22Rv1 (cell line): ENCODE results near the gene KIAA0825.

ENCODE experiments used
- ZFX ChIP-seq: fragments of 450-650 bp; IDR thresholded peaks from 2 replicates; pipeline ENCODE4 v1.6.1; 2017; ENCODE audit warnings: antibody characterized with exemption, borderline replicate concordance
- TF ChIP-seq, protein P1 (sequence below): fragments of 450-650 bp; IDR thresholded peaks from 2 replicates; pipeline ENCODE4 v1.5.1; 2017; ENCODE audit warnings: mild to moderate bottlenecking

DNA sequence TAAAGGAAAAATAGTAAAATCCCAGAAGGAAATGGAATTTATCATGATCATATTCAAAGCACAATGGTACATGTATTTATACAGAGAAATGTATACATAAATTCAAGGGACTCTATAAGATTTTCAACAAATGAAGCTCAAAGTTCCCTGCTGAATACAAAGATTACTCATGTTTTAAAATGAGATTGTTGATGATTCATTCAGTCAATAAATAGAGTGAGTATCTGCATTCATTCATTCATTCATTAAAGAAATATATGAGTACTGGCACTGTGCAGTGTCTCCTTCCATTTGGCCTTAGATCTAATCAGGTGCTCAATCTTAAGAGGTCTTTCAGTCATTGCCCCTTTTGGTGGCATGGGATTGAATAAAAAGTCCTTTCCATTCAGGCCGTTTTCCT is 310.0 kb downstream of the KIAA0825 start:
- TF ChIP-seq, protein P1, sequence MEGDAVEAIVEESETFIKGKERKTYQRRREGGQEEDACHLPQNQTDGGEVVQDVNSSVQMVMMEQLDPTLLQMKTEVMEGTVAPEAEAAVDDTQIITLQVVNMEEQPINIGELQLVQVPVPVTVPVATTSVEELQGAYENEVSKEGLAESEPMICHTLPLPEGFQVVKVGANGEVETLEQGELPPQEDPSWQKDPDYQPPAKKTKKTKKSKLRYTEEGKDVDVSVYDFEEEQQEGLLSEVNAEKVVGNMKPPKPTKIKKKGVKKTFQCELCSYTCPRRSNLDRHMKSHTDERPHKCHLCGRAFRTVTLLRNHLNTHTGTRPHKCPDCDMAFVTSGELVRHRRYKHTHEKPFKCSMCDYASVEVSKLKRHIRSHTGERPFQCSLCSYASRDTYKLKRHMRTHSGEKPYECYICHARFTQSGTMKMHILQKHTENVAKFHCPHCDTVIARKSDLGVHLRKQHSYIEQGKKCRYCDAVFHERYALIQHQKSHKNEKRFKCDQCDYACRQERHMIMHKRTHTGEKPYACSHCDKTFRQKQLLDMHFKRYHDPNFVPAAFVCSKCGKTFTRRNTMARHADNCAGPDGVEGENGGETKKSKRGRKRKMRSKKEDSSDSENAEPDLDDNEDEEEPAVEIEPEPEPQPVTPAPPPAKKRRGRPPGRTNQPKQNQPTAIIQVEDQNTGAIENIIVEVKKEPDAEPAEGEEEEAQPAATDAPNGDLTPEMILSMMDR: no peak
- no peak for TF ChIP-seq ZFX
